HG03342 (cell line): Measurements from ENCODE around the gene SNTG2.

Experiments used
- ATAC-seq: cut with Tn5 transposase; IDR thresholded peaks from one replicate; pipeline ENCODE4 v1.9.1; 2021; ENCODE audit warnings: mild to moderate bottlenecking, moderate library complexity; ENCODE audit not compliant: unreplicated experiment

Gene SNTG2

DNA sequence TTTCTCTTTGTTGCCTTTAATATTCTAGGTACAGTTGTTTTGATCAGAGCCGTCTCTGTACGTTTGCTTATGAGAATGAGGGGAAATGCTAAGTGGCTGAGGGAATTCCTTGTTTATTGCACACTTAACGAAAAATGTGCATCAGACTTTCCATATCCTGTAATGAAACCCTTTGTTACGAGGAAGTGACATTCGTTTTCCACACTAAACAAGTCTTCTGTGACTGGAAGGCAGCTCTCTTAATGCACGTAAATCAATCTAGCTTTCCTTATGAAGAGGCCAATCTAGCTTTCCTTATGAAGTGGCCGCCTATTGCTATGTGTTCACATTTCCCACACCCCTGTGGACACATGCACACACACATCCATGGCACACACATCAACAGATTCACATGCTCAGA, 186.2 kb downstream of the SNTG2 start:
- no peak for ATAC-seq

DNA sequence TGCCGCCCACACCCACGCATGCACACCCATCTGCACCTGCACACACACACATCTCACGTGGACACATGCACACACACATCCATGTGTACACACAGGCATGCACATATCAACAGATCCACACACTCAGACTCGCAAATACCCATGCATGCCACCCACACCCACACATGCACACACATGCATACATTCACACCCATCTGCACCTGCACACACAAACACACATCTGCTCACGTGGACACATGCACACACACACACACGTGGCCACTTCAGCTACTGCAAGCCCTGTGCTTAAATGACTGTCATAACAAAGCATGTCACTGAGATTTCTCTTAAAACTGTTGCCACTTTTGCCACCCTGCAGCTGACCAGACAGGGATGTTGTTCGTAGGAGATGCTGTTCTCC, 186.6 kb downstream of the SNTG2 start:
- no peak for ATAC-seq

DNA sequence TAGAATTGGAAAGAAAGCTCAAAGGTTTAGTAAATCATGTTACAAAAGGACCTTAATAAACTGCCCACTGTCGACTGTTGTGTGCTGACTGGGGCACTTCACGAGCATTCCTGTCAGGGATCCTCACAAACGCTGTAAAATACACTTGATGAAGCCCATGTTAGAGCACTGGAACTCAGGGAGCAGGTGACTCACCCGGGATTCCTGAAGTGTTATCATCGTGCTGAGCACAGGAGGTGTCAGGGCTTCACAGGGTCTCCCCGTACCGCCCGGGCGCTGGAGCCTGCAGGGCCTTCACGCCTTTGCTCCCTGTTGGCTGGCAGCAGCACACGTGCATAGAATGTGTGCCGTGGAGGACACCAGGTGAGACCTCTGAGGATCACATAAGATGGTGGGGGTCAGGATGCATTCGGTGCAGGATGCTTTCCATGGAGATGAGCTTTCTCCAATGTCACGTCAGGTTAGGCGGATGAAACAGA, 187.3 kb downstream of the SNTG2 start:
- ATAC-seq = no peak

DNA sequence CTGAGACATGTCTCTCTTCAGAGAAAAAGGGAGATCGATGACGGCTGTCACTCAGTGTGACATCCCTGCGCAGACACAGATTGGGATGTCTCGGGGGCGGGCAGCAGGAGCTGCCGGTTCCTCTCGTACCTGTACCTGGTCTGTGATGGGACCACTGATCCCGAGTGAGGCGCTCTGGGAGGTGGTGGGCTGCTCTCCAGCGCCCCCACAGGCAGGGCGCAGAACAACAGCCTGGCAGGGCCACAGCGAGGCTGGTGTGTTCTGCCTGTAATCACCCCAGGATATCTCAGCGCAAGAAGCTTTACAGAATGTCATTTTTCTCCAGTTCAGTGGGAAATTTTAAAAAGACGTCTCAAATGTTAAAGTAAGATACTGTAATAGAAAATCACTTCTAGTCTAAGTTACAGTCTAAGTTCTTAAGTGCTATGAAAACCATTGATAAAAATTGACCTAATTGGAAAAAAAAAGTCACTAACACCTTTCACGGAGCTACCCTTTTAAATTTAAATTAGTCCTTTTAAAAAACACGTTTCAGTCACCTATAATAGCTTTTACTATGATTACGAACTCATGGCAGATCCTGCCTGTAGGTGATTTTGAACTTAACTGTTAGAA, 189.8 kb downstream of the SNTG2 start:
- peak; percentile 83 for ATAC-seq

DNA sequence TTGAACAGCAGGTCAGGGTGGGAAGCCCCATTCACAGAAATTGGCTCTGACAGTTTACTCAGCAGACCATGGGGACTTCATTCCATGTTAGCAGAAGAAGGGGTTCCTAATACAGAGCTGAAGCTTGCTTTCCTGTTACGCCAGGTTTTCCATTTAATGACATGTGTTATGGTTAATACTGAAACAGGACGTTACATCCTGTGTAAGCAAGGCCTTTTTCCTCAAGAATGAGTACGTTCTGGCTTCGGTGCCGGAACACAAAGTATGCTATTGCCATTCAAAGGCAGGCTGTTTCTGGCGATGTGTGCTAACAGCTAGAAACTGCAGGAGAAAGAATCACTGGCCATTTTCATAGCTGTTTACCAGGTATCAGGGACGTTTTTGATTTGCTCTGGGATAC, 190.4 kb downstream of the SNTG2 start:
- ATAC-seq = no peak

DNA sequence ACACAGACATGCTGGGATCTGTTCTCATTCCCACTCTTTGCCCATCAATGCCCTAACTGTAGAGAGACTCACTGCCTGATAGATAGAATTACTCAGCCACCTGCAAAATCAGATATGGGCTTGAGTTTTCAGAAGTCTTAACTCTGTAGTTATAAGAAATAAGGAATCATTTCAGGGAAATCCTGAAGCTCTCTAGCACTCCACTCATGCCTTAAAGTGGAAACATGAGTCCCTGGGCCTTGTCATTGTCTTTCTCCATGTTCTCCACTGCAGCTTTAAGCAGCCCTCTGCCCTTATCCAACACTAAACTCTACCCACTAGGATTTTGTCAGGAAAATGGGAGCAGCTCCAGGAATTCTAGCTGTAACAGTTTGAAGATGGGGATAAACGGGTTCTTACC, 192.5 kb downstream of the SNTG2 start:
- no peak for ATAC-seq

DNA sequence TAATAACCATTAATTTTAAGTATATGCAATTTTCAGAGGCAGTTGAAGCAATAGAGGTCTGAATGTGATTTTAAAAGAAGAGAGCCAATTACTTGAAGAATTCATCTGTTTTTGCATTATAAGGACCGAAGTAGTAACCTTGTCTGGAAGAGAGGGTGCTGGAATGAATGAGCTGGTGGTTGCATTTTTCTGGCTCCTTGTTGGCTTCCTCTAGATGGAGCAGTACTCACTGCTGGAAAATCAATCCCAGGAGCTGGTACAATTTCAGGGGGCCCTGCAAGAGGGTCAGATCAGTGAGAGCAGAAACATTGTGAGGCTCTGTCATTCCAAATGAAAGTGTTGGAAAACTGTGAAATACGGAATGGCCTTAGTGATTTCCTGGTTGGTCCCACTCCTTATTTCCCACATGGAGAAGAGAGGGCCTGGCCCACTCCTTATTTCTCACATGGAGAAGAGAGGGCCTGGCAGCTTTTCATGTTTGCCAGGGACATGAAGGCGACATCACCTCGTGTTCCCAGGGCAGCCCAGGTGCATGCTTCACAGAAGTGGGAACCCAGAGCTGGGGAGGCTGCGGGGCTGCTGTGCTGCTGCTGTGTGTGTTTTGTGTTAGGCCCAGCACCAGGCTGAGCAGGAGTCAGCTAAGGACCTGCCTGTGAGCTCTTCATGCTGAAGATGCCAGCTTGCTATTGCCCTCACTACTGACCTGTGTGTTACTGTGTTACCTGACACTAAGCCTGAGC, 197.4 kb downstream of the SNTG2 start:
- ATAC-seq = no peak

DNA sequence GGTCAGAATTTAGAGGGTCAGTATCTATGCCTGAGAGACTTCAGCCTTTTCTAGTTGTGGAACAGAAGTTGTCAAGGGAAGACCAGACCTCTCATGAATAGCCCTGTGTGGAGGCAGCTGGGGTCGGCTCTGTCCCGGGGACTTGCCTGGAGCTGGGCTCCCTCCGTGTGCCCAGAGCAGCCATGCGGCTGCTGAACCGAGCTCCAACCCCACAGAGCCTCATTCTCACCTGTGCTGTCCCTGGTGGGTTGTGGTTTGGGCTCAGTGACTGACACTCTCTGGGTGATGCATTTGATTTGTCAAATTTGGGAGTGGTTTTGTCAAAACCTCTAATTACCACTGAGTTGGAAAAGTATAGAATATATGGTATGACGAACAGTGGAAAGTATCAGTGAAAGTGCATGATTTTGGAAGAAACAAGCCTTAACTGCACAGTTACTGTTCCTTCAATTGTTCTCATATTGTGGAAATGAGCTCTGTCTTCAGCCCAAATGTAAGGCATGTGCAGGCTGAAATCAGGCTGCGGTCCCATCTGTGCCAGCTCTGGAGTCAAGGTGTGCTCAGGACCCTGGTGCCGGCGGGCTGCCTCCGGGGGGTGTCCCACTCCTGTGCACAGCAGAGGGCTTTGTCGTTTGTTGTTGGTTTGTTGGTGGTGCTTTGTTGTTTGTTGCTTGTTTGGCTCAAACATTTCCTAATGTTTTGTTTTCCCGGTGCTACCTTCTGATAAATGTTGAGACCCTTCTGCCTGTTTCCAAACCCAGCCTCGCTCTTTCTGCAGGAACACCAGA, 200.3 kb downstream of the SNTG2 start:
- ATAC-seq = no peak

DNA sequence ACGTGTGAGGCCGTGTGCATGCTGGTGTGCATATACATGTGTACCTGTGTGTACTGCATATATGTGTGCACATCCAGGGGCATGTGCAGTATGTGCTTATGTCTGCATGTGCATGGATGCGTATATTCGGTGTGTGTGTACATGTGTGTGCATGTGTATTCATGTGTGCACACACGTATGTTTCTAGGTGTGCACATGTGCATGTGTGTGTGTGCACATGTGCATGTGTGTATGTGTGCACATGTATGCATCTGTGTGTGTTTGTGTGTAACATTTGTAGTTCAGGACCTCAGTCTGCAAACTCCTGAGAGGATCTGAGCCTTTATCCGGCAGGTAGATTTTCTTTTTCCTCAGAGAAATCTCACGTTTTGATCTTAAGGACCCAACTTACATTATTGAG, 201.7 kb downstream of the SNTG2 start:
- no peak for ATAC-seq

DNA sequence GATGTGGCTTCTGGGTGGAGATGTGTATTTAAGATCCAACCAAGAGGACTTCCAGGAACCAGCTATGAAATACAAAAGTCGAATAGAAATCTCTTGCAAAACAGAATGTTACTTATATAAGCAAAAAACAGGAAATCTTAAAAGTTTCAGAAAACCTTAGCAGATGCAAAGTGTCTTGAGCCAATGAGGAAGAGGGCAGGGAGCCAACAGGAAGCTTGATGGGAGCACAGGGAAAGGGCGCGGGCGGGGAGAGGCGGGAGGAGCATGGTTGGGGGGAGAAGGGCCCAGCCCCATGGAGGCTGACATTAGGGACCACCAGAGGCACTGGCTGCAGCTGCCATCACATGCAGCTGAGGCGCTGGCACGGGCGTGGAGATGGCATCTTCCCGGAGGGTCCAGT, 203.3 kb downstream of the SNTG2 start:
- ATAC-seq = no peak

DNA sequence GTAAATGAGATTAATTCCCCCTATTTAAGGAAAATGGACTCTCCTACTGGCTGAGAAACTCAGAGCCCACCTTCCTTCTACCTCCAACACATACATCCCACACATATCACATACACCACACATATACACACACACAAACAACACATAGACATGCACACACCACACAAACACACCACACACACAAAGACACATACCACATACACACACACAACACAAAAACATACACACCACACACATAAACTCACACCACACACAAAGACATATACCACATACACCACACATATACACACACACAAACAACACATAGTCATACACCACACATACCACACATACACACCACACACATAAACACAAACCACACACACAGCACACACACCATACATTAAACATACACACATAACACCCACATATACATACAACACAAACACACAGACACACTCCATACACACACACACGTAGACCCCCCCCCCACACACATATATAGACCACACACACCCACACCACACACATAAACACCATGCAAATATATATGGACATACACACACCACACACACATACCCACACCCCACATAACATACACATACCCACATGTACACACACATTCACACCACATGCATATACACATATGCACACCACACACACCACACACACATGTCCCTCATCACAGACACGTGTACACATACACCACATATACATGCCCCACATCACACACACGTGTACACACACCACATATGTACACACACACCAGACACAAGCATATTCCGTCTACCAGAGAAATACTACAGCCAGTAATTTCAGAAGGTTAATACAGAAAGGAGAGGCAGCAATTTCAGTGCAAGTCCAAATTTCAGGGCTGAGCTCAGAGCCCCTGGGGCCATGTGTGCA, 204.3 kb downstream of the SNTG2 start:
- no peak for ATAC-seq

DNA sequence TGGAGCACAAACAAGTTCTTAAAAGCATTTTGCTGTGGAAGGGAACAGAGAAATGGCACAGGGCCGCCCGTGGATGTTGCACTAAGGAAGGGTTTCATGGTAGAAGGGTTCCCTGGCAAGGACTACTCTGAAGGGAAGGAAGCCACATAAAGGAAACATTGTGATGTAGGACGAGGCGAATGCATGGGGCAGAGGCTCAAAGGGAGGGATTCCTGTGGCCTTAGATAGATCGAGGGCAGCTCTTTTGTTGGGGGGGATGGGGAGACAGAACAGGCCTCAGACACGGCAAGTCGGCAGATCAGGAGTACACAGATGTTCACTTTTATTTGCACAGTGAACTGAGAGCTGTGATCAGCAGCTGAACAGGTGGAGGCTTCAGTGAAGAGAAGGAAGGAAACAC, 205.4 kb downstream of the SNTG2 start:
- ATAC-seq = no peak

DNA sequence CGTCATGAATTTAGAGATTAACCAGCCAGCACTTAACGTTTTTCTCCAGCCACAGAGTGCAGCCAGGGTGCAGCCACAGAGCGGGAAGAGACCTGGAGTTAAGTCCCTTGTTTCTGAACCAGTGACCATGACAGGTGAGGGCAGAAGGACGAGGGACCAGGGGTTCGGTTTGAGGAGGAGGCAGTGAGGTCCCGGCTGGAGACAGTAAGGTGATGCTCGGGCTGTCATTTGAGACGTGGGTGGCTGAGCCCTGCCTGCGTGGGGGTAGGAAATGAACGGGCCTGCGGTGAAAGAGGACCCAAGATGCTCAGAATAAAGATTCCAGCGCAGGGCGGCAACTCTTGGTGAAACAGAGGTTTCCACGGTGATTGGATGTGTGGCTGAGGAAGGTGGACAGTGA, 205.9 kb downstream of the SNTG2 start:
- no peak for ATAC-seq

DNA sequence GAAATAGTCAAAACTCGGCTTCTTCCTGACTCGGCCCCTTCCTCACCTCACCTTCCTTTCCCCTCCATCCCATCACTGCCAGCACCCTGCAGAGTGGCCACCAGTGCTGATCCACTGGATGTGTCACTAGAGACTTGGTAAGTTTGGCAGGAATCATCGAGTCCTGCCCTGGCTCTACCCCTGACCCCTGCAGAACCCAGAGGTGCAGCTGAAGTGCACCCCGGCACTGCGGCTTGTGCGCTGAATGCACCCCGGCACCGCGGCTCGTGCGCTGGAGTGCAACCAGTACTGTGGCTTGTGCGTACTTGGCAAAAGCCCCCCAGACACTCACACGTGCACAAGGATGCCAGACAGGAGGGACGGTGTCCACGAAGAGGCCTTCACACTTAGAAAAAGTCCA, 206.5 kb downstream of the SNTG2 start:
- ATAC-seq = no peak

DNA sequence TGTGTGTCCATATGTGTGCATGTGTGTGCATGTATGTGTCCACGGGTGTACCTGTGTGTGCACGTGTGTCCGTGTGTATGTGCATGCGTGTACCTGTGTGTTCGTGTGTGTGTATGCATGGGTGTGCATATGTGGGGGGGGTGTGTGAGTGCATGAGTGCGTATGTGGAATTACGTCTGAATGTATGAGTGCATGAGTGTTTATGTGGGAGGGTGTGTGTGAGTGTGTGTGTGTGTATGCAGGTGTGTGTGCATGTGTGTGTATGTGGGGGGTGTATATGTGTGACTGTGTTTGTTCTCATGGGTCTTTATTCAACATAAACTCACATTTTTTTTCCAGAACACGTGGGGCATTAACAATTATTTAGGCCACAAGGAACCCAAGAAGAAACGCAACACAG, 208.4 kb downstream of the SNTG2 start:
- ATAC-seq = no peak

DNA sequence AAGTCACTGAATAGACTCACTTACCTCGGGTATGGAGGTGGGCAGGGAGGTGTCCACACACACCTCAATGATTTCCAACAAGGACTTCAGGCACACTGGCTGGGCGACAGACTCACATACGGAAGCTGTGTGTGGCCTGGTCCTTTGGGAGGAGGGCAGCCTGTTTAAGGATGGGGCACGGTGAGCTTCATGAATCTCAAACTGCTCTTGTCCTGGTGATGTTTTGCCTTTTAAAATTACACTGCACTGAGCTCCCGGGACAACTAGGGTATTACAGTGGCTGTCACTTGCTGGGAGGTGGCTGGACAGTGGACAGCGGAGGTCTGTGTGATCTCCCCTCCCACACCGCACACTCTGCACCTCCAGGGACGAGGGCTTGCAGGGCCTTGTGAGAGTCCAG, 211.6 kb downstream of the SNTG2 start:
- ATAC-seq = no peak

DNA sequence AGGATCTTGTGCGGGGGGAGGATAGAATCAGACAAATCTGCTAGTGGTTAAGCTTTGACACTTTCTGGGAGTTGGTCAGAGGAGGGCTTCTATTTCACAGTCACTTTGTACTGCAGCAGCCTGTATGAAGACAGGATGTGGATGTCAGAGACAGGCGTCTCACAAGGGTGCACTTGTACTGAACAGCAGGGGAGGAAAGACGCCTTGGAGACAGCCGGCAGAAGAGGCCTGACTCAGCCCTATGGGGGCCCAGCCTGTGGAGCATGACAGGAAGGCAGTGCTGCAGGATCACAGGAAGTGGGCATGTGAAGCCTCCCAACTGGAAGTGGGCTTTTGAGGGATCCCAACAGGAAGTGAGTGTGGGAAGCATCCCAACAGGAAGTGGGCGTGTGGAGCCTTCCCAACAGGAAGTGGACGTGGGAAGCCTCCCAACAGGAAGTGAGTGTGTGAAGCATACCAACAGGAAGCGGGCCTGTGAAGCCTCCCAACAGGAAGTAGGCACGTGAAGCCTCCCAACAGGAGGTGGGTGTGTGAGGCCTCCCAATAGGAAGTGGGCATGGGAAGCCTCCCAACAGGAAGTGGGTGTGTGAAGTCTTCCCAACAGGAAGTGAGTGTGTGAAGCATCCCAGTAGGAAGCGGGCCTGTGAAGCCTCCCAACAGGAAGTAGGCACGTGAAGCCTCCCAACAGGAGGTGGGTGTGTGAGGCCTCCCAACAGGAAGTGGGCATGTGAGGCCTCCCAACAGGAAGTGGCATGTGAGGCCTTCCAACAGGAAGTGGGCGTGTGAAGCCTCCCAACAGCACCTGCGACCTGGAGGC, 212.3 kb downstream of the SNTG2 start:
- ATAC-seq = no peak

DNA sequence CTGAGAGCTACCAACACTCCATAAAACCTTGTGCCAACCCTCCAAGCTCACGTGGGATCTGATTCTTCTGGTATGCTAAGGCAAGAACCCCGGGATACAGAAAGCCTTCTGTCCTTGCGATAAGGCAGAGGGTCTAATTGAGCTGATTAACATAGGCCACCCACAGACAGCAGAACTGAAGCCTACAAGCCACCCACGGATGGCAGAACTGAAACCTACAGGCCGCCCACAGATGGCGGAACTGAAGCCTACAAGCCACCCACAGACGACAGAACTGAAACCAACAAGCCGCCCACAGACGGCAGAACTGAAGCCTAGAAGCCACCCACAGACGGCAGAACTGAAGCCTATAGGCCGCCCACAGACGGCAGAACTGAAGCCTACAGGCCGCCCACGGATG, 216.3 kb downstream of the SNTG2 start:
- ATAC-seq = no peak

DNA sequence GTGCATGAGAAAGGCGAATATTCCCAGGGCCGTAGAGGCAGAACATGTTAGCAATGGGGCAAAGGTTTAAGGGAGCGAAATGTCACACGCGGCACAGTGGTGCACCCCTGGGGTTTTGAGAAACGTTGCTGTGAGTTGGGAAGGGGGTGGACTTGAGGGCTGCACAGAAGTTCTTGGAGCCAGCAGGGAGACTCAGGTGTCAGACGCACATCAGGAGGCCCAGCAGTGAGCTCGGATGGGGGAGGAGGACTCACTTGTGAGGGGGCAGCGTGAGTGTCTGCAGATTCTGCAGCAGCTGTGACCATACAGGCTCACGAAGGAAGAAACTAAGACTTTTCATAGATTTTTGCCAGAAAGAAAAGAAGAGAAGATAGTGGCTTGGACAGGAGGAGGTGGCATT, 218.2 kb downstream of the SNTG2 start:
- no peak for ATAC-seq

DNA sequence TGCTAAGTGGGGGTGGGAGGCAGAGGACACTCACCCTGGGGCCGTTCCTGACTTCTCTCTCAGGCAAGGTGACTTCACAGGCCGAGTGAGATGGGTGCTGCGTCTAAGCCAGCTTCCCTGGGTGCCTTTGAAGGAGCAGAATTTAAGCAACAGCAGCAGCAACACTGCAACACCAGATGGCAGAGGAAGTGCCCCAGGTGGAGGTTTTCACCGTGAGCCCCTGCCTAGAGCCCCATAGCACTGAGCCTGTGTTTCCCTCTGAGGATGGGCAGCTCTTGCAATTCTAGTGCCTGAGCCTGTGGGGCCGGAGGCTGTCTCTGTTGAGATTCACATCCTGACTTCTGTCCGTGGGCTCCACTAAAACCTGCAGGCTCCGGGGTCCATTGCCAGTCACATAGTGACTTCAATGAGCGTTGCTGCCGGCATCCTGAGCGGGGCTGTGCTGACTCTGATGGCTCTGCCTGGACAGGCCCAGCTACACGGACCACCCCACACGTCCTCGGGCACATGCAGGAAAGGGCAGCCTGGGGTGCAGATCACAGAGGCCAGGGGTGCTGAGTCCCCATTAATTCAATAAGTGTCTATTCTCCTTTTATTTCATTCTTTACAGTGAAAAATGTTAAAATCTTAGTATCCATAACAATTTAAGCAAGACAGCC, 218.8 kb downstream of the SNTG2 start:
- ATAC-seq = no peak
